OCI-LY7 (cell line): ENCODE data around the gene DNASE1. TPM values are rescaled to one million over a fixed set of nuclear protein-coding genes. Genes with fewer than 3 reads are reported as not detected.

Experiments
- BruUV-seq: library from RNA; stranded (reverse); fragments of 400-500 nt; replicated peaks from 2 replicates; lab custom pipeline; 2021; lab: Mats Ljungman, UMichigan
- CTCF ChIA-PET: fragments of 300-600 bp; sonication (Branson Sonifier 250); formaldehyde crosslinking; loops from one replicate; lab custom pipeline; 2022; ENCODE audit warnings: antibody characterized with exemption; ENCODE audit not compliant: unreplicated experiment; lab: Charles Lee
- POLR2A ChIA-PET: fragments of 300-600 bp; sonication (Branson Sonifier 250); formaldehyde crosslinking; loops from one replicate; lab custom pipeline; 2022; ENCODE audit warnings: antibody characterized with exemption; lab: Charles Lee
- DNase-seq: peaks from one replicate; pipeline ENCODE4 v3.0.0-alpha.2; 2015; ENCODE audit warnings: low spot score
- H2AFZ ChIP-seq: fragments of 200-600 bp; sonication (generic), shearing (Covaris generic); 2 replicates; pipeline ENCODE4 v1.6.1; 2014; ENCODE audit warnings: mild to moderate bottlenecking, antibody characterized with exemption, low read length, moderate library complexity
- H3K27ac ChIP-seq: fragments of 200-600 bp; sonication (generic); 2 replicates; pipeline ENCODE4 v1.5.1; 2014; ENCODE audit warnings: mixed run types, low read depth, mild to moderate bottlenecking, moderate library complexity, low read length, inconsistent platforms; ENCODE audit not compliant: poor library complexity, severe bottlenecking
- H3K36me3 ChIP-seq: fragments of 200-600 bp; sonication (generic); 2 replicates; pipeline ENCODE4 v1.6.1; 2014; ENCODE audit warnings: mild to moderate bottlenecking, antibody characterized with exemption, low read length, moderate library complexity, mixed read lengths; ENCODE audit not compliant: insufficient read depth
- H3K4me1 ChIP-seq: fragments of 200-600 bp; sonication (generic); 2 replicates; pipeline ENCODE4 v1.5.1; 2014; ENCODE audit warnings: mild to moderate bottlenecking, low read length; ENCODE audit not compliant: insufficient read depth, poor library complexity, severe bottlenecking
- H3K4me2 ChIP-seq: fragments of 200-600 bp; sonication (generic); 2 replicates; pipeline ENCODE4 v1.6.1; 2014; ENCODE audit warnings: mild to moderate bottlenecking, low read length
- H3K4me3 ChIP-seq: fragments of 200-600 bp; sonication (generic); 2 replicates; pipeline ENCODE4 v1.5.1; 2014; ENCODE audit warnings: mild to moderate bottlenecking, low read depth, low read length; ENCODE audit not compliant: poor library complexity, severe bottlenecking
- H3K79me2 ChIP-seq: fragments of 200-600 bp; sonication (generic); 2 replicates; pipeline ENCODE4 v1.6.1; 2016; ENCODE audit warnings: low read depth, mild to moderate bottlenecking, low read length, moderate library complexity, mixed read lengths; ENCODE audit not compliant: insufficient read depth
- H3K9me2 ChIP-seq: fragments of 200-600 bp; sonication (generic); 2 replicates; pipeline ENCODE4 v1.6.1; 2016; ENCODE audit warnings: mild to moderate bottlenecking, low read length, mixed read lengths; ENCODE audit not compliant: insufficient read depth
- H3K9me3 ChIP-seq: fragments of 200-600 bp; sonication (generic); 2 replicates; pipeline ENCODE4 v1.6.1; 2014; ENCODE audit warnings: mild to moderate bottlenecking, mixed run types, low read length, mixed read lengths
- H4K20me1 ChIP-seq: fragments of 200-600 bp; sonication (generic); 2 replicates; pipeline ENCODE4 v1.6.1; 2014; ENCODE audit warnings: mild to moderate bottlenecking, antibody characterized with exemption, low read length, moderate library complexity, mixed read lengths; ENCODE audit not compliant: insufficient read depth
- CTCF ChIP-seq: fragments of 200-600 bp; sonication (generic); conservative IDR thresholded peaks from 2 replicates; pipeline ENCODE4 v1.5.1; 2014; ENCODE audit warnings: mild to moderate bottlenecking, antibody characterized with exemption, low read length, moderate library complexity, mixed read lengths
- EZH2phosphoT487 ChIP-seq: fragments of 200-600 bp; sonication (generic); IDR thresholded peaks from 2 replicates; pipeline ENCODE4 v1.6.1; 2018; ENCODE audit warnings: low read depth, borderline replicate concordance, mild to moderate bottlenecking, mixed run types, antibody characterized with exemption, low read length, moderate library complexity, mixed read lengths
- intact Hi-C: fragments of 100-400 bp; cut with micrococcal nuclease; formaldehyde crosslinking; loops from one replicate; pipeline ENCODE4 v1.10.0; 2022; ENCODE audit not compliant: unreplicated experiment
- total RNA-seq, 2 experiments: library from RNA; depleted of rRNA in 1 of 2; stranded (reverse); fragments of >200 nt in 1 of 2; shearing (Covaris generic) in 1 of 2; gene quantifications; 2 replicates each; pipeline ENCODE4 v1.2.3, GENCODE V29; 2014 to 2022

The DNASE1 gene
- total RNA-seq, 2 experiments from 2014 or later = 45.5 to 84.8 TPM

DNA sequence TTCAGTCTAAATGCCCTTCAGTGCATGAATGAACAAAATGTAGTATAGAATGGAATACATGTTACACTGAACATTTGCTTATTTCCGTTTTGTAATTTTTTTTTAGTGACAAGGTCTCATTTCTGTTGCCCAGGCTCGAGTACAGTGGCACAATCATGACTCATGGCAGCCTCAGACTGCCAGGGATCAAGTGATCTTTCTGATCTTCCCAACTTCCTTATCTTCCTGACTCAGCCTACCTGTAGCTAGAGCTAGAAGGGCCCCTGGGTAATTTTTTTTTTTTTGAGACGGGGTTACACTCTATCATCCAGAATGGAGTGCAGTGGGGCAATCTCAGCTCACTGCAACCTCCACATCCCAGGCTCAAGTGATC is 35.7 kb upstream of the DNASE1 start:
- ChIA-PET POLR2A (interaction anchor here (0.6 kb wide), 2 partner anchors 72 to 92 kb away, joined by 3 read pairs; no protein-coding TSS in a partner anchor), CTCF (interaction anchor here (0.7 kb wide), 1 partner anchor 92 kb away, joined by 3 read pairs; no protein-coding TSS in a partner anchor)
- no peak for TF ChIP-seq EZH2phosphoT487
- no peak for TF ChIP-seq CTCF
- Histone ChIP-seq H3K79me2 (peaks cover 89% of the 10 kb centered on the region), H3K9me2 (no peaks in the 10 kb centered on the region), H3K4me1 (peaks cover 90% of the 10 kb centered on the region), H2AFZ (peak overlapping the region; percentile 12; the same call in 1 of the 2 replicates), H3K4me3 (peak overlapping the region; percentile 31), H3K4me2 (peak overlapping the region; percentile 63), H3K27ac (peak overlapping the region; percentile 94), H3K36me3 (peaks cover 44% of the 10 kb centered on the region), H4K20me1 (no peaks in the 10 kb centered on the region), H3K9me3 (peaks cover 4% of the 10 kb centered on the region; the same call in 1 of the 2 replicates)
- DNase-seq = no peak
- intact Hi-C loops = no loop called here
- no TSS peak for BruUV-seq

- Histone ChIP-seq H3K4me3 (peak overlapping the region; percentile 67), H3K79me2 (peaks cover 65% of the 10 kb centered on the region), H3K4me2 (peak overlapping the region; percentile 96), H3K9me3 (no peaks in the 10 kb centered on the region), H3K9me2 (no peaks in the 10 kb centered on the region), H3K27ac (peak overlapping the region; percentile 94), H3K4me1 (peaks cover 97% of the 10 kb centered on the region), H4K20me1 (no peaks in the 10 kb centered on the region), H3K36me3 (no peaks in the 10 kb centered on the region; the same call in 1 of the 2 replicates), H2AFZ (peak overlapping the region; percentile 11; the same call in 1 of the 2 replicates)
- intact Hi-C loops = loop anchor here (1.0 to 10.0 kb wide), 3 partner anchors 36 to 469 kb away; no protein-coding TSS in a partner anchor
- ChIA-PET POLR2A (interaction anchor here (1.6 kb wide), 1 partner anchor 12 kb away, joined by 5 read pairs; the partner anchor contains the start of gene SLX4), CTCF (no interaction called here)
- peak; percentile 66 for DNase-seq
- no TSS peak for BruUV-seq
- TF ChIP-seq CTCF = no peak
- TF ChIP-seq EZH2phosphoT487 = no peak
Measured at GRCh38 chr16:3623642-3624041, 30.8 kb upstream of the DNASE1 start.

DNA sequence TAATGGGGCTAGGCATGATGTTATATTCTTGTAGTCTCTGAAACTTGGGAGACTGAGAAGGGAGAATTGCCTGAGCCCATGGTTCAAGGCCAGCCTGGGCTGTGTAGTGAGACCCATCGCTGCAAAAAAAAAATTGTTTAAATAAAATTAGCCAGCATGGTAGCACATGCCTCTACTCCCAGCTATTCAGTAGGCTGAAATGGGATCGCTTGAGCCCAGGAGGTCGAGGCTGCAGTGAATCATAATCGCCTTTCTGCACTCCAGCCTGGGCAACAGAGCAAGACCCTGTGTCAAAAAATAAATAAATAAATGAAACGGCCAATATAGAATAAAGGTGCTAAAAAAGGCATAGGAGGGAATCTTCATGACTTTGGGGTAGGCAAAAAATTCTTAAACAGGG is 29.2 kb upstream of the DNASE1 start:
- 0 out of 2 replicates have a peak, but pooled peaks cover 3% of the 10 kb centered on the region for H3K36me3 ChIP-seq
- ChIA-PET POLR2A (interaction anchor here (1.6 kb wide), 1 partner anchor 13 kb away, joined by 5 read pairs; the partner anchor contains the start of gene SLX4), CTCF (no interaction called here)
- peaks cover 61% of the 10 kb centered on the region for H3K79me2 ChIP-seq
- intact Hi-C loops = loop anchor here (10.0 kb wide), 1 partner anchor 471 kb away; no protein-coding TSS in a partner anchor
- H3K4me3 ChIP-seq = peak overlapping the region; percentile 36
- no TSS peak for BruUV-seq
- H3K4me1 ChIP-seq = peaks cover 87% of the 10 kb centered on the region
- H3K9me2 ChIP-seq = no peaks in the 10 kb centered on the region
- peak overlapping the region; percentile 53; the same call in 1 of the 2 replicates for H2AFZ ChIP-seq
- no peaks in the 10 kb centered on the region for H3K9me3 ChIP-seq
- TF ChIP-seq EZH2phosphoT487 = no peak
- no peak for TF ChIP-seq CTCF
- H4K20me1 ChIP-seq = no peaks in the 10 kb centered on the region
- H3K27ac ChIP-seq = peak overlapping the region; percentile 94
- no peak for DNase-seq
- H3K4me2 ChIP-seq = peak overlapping the region; percentile 96
